Measurements from ENCODE around the gene ANKFY1. TPM values are rescaled to one million over a fixed set of nuclear protein-coding genes. Genes with fewer than 3 reads are reported as not detected.
"Not testable (repeated sequence)": the region's sequence is repeated elsewhere in the genome, so short reads cannot be mapped to it uniquely, and the experiment has no call there.

The ANKFY1 gene
- total RNA-seq, 6 experiments from 2014 or later, result 37.1 to 45.1 (median 40.7) TPM

DNA sequence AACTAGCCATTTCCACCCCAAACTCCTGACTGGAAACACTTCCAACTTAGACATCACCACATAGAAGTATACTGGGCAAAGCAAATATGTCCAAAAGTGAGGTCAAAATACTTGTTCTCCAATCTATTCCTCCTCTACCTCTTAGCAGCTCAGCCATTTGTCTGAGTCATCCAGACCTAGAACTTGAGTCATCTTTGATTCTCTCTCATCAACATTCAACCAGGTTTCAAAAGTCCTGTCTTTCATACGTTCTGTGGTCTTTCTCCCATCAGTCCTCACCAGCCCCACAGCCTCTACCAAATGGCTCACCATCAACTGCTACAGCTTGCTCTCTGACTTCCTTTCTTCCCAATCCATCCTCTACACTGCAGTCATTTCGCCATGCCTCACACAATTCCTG, 6.8 kb downstream of the ANKFY1 start:
- Mint-ChIP-seq H3K27me3 (ENCODE audit: insufficient read depth) (peaks cover 1% of the 10 kb centered on the region), H3K4me3 (no peak overlapping the region), H3K4me1 (ENCODE audit: low read depth) (peaks cover 28% of the 10 kb centered on the region), H3K9me3 (peaks cover 27% of the 10 kb centered on the region), H3K27ac (no peak overlapping the region; the same call in 1 of the 2 replicates), H3K36me3 (ENCODE audit: low read depth) (peaks cover 54% of the 10 kb centered on the region)
- no peak for DNase-seq
- TF ChIP-seq, protein P1, sequence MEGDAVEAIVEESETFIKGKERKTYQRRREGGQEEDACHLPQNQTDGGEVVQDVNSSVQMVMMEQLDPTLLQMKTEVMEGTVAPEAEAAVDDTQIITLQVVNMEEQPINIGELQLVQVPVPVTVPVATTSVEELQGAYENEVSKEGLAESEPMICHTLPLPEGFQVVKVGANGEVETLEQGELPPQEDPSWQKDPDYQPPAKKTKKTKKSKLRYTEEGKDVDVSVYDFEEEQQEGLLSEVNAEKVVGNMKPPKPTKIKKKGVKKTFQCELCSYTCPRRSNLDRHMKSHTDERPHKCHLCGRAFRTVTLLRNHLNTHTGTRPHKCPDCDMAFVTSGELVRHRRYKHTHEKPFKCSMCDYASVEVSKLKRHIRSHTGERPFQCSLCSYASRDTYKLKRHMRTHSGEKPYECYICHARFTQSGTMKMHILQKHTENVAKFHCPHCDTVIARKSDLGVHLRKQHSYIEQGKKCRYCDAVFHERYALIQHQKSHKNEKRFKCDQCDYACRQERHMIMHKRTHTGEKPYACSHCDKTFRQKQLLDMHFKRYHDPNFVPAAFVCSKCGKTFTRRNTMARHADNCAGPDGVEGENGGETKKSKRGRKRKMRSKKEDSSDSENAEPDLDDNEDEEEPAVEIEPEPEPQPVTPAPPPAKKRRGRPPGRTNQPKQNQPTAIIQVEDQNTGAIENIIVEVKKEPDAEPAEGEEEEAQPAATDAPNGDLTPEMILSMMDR (IDR thresholded peaks at IDR 0.05), result no peak

DNA sequence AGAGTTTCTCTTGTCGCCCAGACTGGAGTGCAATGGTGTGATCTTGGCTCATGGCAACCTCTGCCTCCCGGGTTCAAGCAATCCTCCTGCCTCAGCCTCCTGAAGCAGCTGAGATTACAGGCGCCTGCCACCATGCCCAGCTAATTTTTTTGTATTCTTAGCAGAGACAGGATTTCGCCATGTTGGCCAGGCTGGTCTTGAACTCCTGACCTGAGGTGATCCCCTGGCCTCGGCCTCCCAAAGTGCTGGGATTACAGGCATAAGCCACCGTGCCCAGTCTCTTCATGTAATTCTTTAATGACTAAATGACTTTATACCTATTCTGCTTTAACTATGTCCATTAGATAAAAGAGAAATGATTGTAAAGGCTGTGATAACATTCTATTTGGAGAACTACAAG, 8.5 kb downstream of the ANKFY1 start:
- not testable (repeated sequence) for DNase-seq; H3K27me3 Mint-ChIP-seq (ENCODE audit: insufficient read depth); H3K27ac Mint-ChIP-seq; H3K4me3 Mint-ChIP-seq
- H3K36me3 Mint-ChIP-seq (ENCODE audit: low read depth), result peaks cover 40% of the 10 kb centered on the region
- H3K4me1 Mint-ChIP-seq (ENCODE audit: low read depth), result peaks cover 22% of the 10 kb centered on the region
- H3K9me3 Mint-ChIP-seq, result peaks cover 27% of the 10 kb centered on the region

DNA sequence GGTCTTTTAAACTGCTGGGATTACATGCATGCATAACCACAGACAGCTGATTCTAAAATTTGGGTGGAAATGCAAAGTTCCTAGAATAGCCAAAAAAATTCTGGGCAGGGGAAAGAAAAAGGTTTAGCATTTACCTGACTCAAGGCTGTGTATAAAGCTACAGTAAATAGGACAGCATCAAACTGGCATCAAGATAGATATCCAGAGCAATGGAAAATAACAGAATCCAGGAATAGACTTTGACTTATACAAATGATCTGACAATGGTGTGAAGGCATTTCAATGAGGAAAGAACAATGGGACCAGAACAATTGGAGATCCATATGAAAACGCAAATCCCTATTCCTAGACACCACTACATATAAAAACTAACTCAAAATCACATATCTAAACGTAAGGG, 12.9 kb downstream of the ANKFY1 start:
- H3K4me1 Mint-ChIP-seq (ENCODE audit: low read depth), result peaks cover 31% of the 10 kb centered on the region
- no peak overlapping the region for H3K4me3 Mint-ChIP-seq
- H3K9me3 Mint-ChIP-seq, result no peaks in the 10 kb centered on the region
- no peaks in the 10 kb centered on the region; the same call in 1 of the 2 replicates for H3K27me3 Mint-ChIP-seq (ENCODE audit: insufficient read depth)
- TF ChIP-seq, protein P1 (IDR thresholded peaks at IDR 0.05), result no peak
- no peak for DNase-seq
- no peak overlapping the region for H3K27ac Mint-ChIP-seq
- peaks cover 18% of the 10 kb centered on the region for H3K36me3 Mint-ChIP-seq (ENCODE audit: low read depth)

DNA sequence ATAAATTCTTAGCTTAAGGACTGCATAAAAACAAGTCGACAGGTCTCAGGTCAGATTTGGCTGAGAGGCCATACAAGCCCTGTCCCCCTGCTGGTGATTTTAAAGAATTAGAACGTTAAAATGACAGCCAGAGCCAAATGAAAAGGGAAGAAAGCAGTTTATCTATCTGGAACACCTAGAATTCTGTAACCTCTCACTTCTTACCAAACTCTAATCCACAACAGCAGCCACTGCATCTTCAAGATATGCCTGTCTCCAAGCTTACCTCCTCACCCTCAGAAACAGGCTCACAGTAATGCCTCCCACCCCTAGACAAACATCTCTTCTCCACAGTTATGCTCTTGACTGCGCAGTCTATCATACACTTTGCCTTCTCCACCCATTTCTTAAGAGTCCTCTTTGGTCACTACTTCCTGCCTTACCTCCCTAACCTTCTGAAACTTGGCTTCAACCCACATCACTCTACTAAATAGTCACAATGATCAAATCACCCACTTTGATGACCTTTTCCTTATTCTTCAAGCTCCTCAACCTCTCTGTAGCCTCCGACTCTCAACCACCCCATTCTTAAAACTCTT, 14.2 kb downstream of the ANKFY1 start:
- Mint-ChIP-seq H3K4me3 (no peak overlapping the region), H3K36me3 (ENCODE audit: low read depth) (peaks cover 13% of the 10 kb centered on the region), H3K27ac (peak overlapping the region; percentile 1; the same call in 1 of the 2 replicates), H3K4me1 (ENCODE audit: low read depth) (peaks cover 31% of the 10 kb centered on the region), H3K27me3 (ENCODE audit: insufficient read depth) (no peaks in the 10 kb centered on the region; the same call in 1 of the 2 replicates), H3K9me3 (no peaks in the 10 kb centered on the region)
- no peak for DNase-seq
- TF ChIP-seq, protein P1 (IDR thresholded peaks at IDR 0.05), result peak; percentile 79

DNA sequence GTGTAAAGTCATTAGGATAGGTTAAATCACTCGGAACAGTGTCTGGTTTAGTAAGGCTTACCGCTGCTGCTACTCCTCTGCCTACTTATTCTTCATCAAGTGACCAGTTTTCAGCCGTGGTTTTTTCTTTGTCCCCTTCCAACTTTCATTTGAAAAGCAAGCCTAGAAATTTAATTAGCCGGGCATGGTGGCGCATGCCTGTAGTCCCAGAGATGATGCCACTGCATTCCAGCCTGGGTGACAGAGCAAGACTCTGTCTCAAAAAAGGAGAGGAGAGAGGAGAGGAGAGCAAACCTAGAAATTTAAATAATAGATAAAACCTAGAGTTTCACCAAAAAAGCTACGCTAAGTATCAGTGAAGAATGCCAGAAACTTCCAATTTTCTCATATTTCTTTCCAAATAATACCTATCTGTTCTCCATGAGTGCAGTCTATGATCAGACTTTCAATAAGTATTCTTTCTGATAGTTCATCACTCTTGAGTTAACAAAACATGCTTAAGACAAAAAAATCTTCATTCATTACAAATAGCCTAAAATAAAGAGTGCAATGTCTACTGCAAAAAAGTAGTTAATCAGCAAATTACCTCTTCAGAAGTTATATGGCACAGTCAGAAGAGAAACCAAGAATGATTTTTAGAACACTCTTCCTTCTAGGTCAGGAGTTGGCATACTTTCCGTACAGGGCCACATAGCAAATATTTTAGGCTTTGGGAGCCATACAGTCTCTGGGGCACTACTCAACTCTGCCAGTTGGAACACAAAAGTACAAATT, 15.1 kb downstream of the ANKFY1 start:
- DNase-seq, result no peak
- H3K4me3 Mint-ChIP-seq, result no peak overlapping the region
- peaks cover 29% of the 10 kb centered on the region for H3K4me1 Mint-ChIP-seq (ENCODE audit: low read depth)
- H3K27me3 Mint-ChIP-seq (ENCODE audit: insufficient read depth), result no peaks in the 10 kb centered on the region; the same call in 1 of the 2 replicates
- TF ChIP-seq, protein P1 (IDR thresholded peaks at IDR 0.05), result no peak
- peaks cover 10% of the 10 kb centered on the region for H3K36me3 Mint-ChIP-seq (ENCODE audit: low read depth)
- no peak overlapping the region for H3K27ac Mint-ChIP-seq
- H3K9me3 Mint-ChIP-seq, result no peaks in the 10 kb centered on the region

DNA sequence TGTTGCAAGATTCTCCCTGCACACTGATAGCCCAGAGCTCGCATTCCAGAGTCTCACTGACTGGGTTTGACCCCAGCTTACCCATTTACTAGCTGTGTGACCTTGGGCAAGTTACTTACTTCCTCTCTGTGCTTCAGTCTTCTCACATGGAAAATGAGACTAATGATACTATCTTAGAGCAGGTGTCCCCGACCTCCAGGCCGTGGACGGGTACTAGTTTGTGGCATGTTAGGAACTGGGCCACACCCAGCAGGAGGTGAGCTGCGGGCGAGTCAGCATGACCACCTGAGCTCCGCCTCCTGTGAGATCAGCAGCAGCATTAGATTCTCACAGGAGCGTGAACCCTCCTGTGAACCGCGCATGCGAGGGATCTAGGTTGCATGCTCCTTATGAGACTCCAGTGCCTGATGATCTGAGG, 15.8 kb downstream of the ANKFY1 start:
- Mint-ChIP-seq H3K4me1 (ENCODE audit: low read depth) (peaks cover 23% of the 10 kb centered on the region), H3K36me3 (ENCODE audit: low read depth) (peaks cover 7% of the 10 kb centered on the region; the same call in 1 of the 2 replicates), H3K27me3 (ENCODE audit: insufficient read depth) (no peaks in the 10 kb centered on the region), H3K27ac (no peak overlapping the region; the same call in 1 of the 2 replicates), H3K4me3 (no peak overlapping the region), H3K9me3 (no peaks in the 10 kb centered on the region)
- DNase-seq, result no peak
- TF ChIP-seq, protein P1 (IDR thresholded peaks at IDR 0.05), result no peak
